ENCODE data around the gene CENPVL3.

Gene CENPVL3

GRCh38 chrX:51614353-51615012, 4.2 kb downstream of the CENPVL3 start:
- H3K27ac ChIP-seq (ENCODE audit: low read depth, low read length), result no peak overlapping the region
- H3K36me3 ChIP-seq (ENCODE audit: control insufficient read depth, low read length), result no peaks in the 10 kb centered on the region
- no peaks in the 10 kb centered on the region for H3K79me2 ChIP-seq (ENCODE audit: control insufficient read depth, low read length)
- no peaks in the 10 kb centered on the region for H3K4me1 ChIP-seq (ENCODE audit: control insufficient read depth, low read length)
- no peak for TF ChIP-seq EZH2phosphoT487 (IDR thresholded peaks at IDR 0.05; ENCODE audit: borderline replicate concordance, low read length)
- peak; percentile 61 for TF ChIP-seq CTCF (IDR thresholded peaks at IDR 0.05; ENCODE audit: low read depth, low read length, poor library complexity, severe bottlenecking)
- no peaks in the 10 kb centered on the region for H3K9me2 ChIP-seq (replicated peaks; ENCODE audit: control insufficient read depth, low read length)
- no peak overlapping the region for H3K4me3 ChIP-seq (ENCODE audit: low read length)
- no peaks in the 10 kb centered on the region for H4K20me1 ChIP-seq (ENCODE audit: control insufficient read depth, insufficient read depth, low read depth, low read length)
- no peak overlapping the region for H3K4me2 ChIP-seq (ENCODE audit: low read length)
- peaks cover 2% of the 10 kb centered on the region; the same call in 1 of the 2 replicates for H3K27me3 ChIP-seq (ENCODE audit: control insufficient read depth, low read length)
- no peaks in the 10 kb centered on the region for H3F3A ChIP-seq (ENCODE audit: control insufficient read depth, insufficient read depth)
- no peaks in the 10 kb centered on the region for H3K9me3 ChIP-seq (ENCODE audit: control insufficient read depth, insufficient read depth, low read length)

DNA sequence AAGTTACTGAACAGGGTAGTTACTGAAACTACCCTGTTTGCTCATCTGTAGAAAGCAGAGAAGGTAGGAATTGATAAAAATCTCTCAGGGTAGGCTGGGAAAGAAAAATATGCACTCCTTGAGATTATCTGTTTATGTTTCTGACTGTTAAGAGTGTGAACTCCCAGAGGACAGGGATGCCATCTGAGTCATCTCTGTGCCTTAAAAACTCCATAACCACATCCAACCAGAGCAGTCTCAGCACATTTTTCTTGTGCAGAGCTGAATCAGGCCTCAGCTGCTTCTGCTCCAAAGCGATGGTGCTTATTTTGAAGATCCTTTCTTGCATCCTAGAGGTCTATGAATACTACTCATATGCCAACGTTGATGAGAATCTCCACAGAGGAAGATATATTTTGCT, 9.9 kb downstream of the CENPVL3 start:
- no peak overlapping the region for H3K4me3 ChIP-seq (ENCODE audit: low read length)
- no peak overlapping the region for H3K27ac ChIP-seq (ENCODE audit: low read depth, low read length)
- H3K27me3 ChIP-seq (ENCODE audit: control insufficient read depth, low read length), result no peaks in the 10 kb centered on the region; the same call in 1 of the 2 replicates
- H3K9me3 ChIP-seq (ENCODE audit: control insufficient read depth, insufficient read depth, low read length), result no peaks in the 10 kb centered on the region
- H3K4me2 ChIP-seq (ENCODE audit: low read length), result no peak overlapping the region
- H3K79me2 ChIP-seq (ENCODE audit: control insufficient read depth, low read length), result no peaks in the 10 kb centered on the region
- no peaks in the 10 kb centered on the region for H4K20me1 ChIP-seq (ENCODE audit: control insufficient read depth, insufficient read depth, low read depth, low read length)
- H3K4me1 ChIP-seq (ENCODE audit: control insufficient read depth, low read length), result no peaks in the 10 kb centered on the region
- TF ChIP-seq EZH2phosphoT487 (IDR thresholded peaks at IDR 0.05; ENCODE audit: borderline replicate concordance, low read length), result no peak
- no peak for TF ChIP-seq CTCF (IDR thresholded peaks at IDR 0.05; ENCODE audit: low read depth, low read length, poor library complexity, severe bottlenecking)
- no peaks in the 10 kb centered on the region for H3K9me2 ChIP-seq (replicated peaks; ENCODE audit: control insufficient read depth, low read length)
- no peaks in the 10 kb centered on the region for H3K36me3 ChIP-seq (ENCODE audit: control insufficient read depth, low read length)
- H3F3A ChIP-seq (ENCODE audit: control insufficient read depth, insufficient read depth), result no peaks in the 10 kb centered on the region

GRCh38 chrX:51608126-51608525, 10.6 kb downstream of the CENPVL3 start:
- H3K4me2 ChIP-seq (ENCODE audit: low read length), result no peak overlapping the region
- no peaks in the 10 kb centered on the region for H3K9me2 ChIP-seq (replicated peaks; ENCODE audit: control insufficient read depth, low read length)
- H3K27me3 ChIP-seq (ENCODE audit: control insufficient read depth, low read length), result no peaks in the 10 kb centered on the region
- H3F3A ChIP-seq (ENCODE audit: control insufficient read depth, insufficient read depth), result no peaks in the 10 kb centered on the region
- no peak overlapping the region for H3K27ac ChIP-seq (ENCODE audit: low read depth, low read length)
- no peaks in the 10 kb centered on the region for H3K36me3 ChIP-seq (ENCODE audit: control insufficient read depth, low read length)
- H4K20me1 ChIP-seq (ENCODE audit: control insufficient read depth, insufficient read depth, low read depth, low read length), result no peaks in the 10 kb centered on the region
- no peaks in the 10 kb centered on the region for H3K9me3 ChIP-seq (ENCODE audit: control insufficient read depth, insufficient read depth, low read length)
- H3K4me1 ChIP-seq (ENCODE audit: control insufficient read depth, low read length), result no peaks in the 10 kb centered on the region
- TF ChIP-seq EZH2phosphoT487 (IDR thresholded peaks at IDR 0.05; ENCODE audit: borderline replicate concordance, low read length), result no peak
- no peak for TF ChIP-seq CTCF (IDR thresholded peaks at IDR 0.05; ENCODE audit: low read depth, low read length, poor library complexity, severe bottlenecking)
- no peaks in the 10 kb centered on the region for H3K79me2 ChIP-seq (ENCODE audit: control insufficient read depth, low read length)
- no peak overlapping the region for H3K4me3 ChIP-seq (ENCODE audit: low read length)
